ENCODE results near the gene BCL2L15. TPM values are rescaled to one million over a fixed set of nuclear protein-coding genes. Genes with fewer than 3 reads are reported as not detected.

Gene BCL2L15
- total and polyA plus RNA-seq, 2 of the 13 experiments (the other 11 are each of a cell fraction or from before 2014, with no cell fraction given), result 0.03 to 0.27 TPM

GRCh38 chr1:113928941-113929749, 41.8 kb upstream of the BCL2L15 start, which contains the start of gene HIPK1 (continued):
- TF ChIP-seq PRDM10 (CRISPR knock-in tag; IDR thresholded peaks at IDR 0.05; ENCODE audit: low read depth) (peak; percentile 94), NBN (conservative IDR thresholded peaks at IDR 0.05) (no peak), ZSCAN22 (CRISPR knock-in tag; IDR thresholded peaks at IDR 0.05) (no peak), ZNF841 (CRISPR knock-in tag; IDR thresholded peaks at IDR 0.05; ENCODE audit: borderline replicate concordance) (no peak), DRAP1 (CRISPR knock-in tag; IDR thresholded peaks at IDR 0.05) (peak; percentile 40), HOXA9 (CRISPR knock-in tag; IDR thresholded peaks at IDR 0.05; ENCODE audit: borderline replicate concordance) (no peak), MED1 (CRISPR knock-in tag; IDR thresholded peaks at IDR 0.05) (peak; percentile 76), ZNF432 (CRISPR knock-in tag; IDR thresholded peaks at IDR 0.05; ENCODE audit: borderline replicate concordance) (no peak), GABPB1 (CRISPR knock-in tag; IDR thresholded peaks at IDR 0.05) (peak; percentile 96), ELK4 (CRISPR knock-in tag; IDR thresholded peaks at IDR 0.05; ENCODE audit: borderline replicate concordance) (peak; percentile 83; the same call in 1 of the 2 replicates), FIP1L1 (IDR thresholded peaks at IDR 0.05; ENCODE audit: borderline replicate concordance, insufficient read depth, low read depth, low read length) (no peak), THAP7 (CRISPR knock-in tag; IDR thresholded peaks at IDR 0.05) (no peak), EP300 (IDR thresholded peaks at IDR 0.05; ENCODE audit: low read depth in 2 of 2, low read length in 2 of 2) (peak in 1 of 2 experiments; percentile 32; a peak in 2 of 4 replicates), EP300 (CRISPR knock-in tag; IDR thresholded peaks at IDR 0.05; ENCODE audit: borderline replicate concordance) (peak; percentile 45; the same call in 1 of the 2 replicates), BHLHE40 (IDR thresholded peaks at IDR 0.05; ENCODE audit: low read length) (peak; percentile 64; the same call in 1 of the 2 replicates), MBD4 (IDR thresholded peaks at IDR 0.05; ENCODE audit: borderline replicate concordance, low read length) (no peak), AGO2 (optimal IDR thresholded peaks at IDR 0.05; ENCODE audit: low read depth, low read length) (no peak), FOSL1 (CRISPR knock-in tag; IDR thresholded peaks at IDR 0.05; ENCODE audit: borderline replicate concordance) (no peak), ZNF704 (CRISPR knock-in tag; IDR thresholded peaks at IDR 0.05; ENCODE audit: borderline replicate concordance) (no peak; the same call in 1 of the 2 replicates), SRF (IDR thresholded peaks at IDR 0.05; ENCODE audit: low read depth, low read length) (peak; percentile 94), SMAD9 (CRISPR knock-in tag; IDR thresholded peaks at IDR 0.05) (no peak), SIN3B (IDR thresholded peaks at IDR 0.05; ENCODE audit: low read length) (peak; percentile 44; the same call in 1 of the 2 replicates)

Data from HepG2 (cell line).